Kidney (tissue), 14 donors: ENCODE results near the gene HEY2. TPM values are rescaled to one million over a fixed set of nuclear protein-coding genes. Genes with fewer than 3 reads are reported as not detected.

ENCODE experiments used
- DNase-seq, 5 donors: peaks; one replicate each; pipeline ENCODE4 v3.0.0-alpha.2; 2013 to 2020
- FAIRE-seq: peaks from 2 replicates; lab custom pipeline; 2012; peaks lifted over from hg19 to GRCh38; lab: Jason Lieb, UNC
- H3K27ac ChIP-seq, 2 donors: one replicate each; pipeline ENCODE4 v1.7.0; 2013; ENCODE audit warnings: low read depth in 2 of 2, low read length in 2 of 2, inconsistent platforms in 1 of 2
- H3K27me3 ChIP-seq: one replicate; pipeline ENCODE4 v1.7.1; 2013; ENCODE audit warnings: low read length, inconsistent platforms; ENCODE audit not compliant: control insufficient read depth, insufficient read depth
- H3K36me3 ChIP-seq, 3 donors: one replicate each; pipeline versions ENCODE4 v1.7.0 to v1.7.1; 2013; ENCODE audit warnings: low read length in 3 of 3, control low read depth in 1 of 3, inconsistent platforms in 1 of 3; ENCODE audit not compliant: insufficient read depth in 3 of 3, control insufficient read depth in 2 of 3
- H3K4me1 ChIP-seq, 3 donors: one replicate each; pipeline versions ENCODE4 v1.7.0 to v1.7.1; 2013; ENCODE audit warnings: low read length in 3 of 3, inconsistent platforms in 1 of 3, low read depth in 1 of 3; ENCODE audit not compliant: control insufficient read depth in 2 of 3, insufficient read depth in 2 of 3
- H3K4me3 ChIP-seq, 3 donors: one replicate each; pipeline versions ENCODE4 v1.7.0 to v1.8.1; 2013; ENCODE audit warnings: low read length in 3 of 3, control low read depth in 1 of 3, inconsistent platforms in 1 of 3
- H3K9ac ChIP-seq, 3 donors: one replicate each; pipeline versions ENCODE4 v1.7.0 to v1.7.1; 2013; ENCODE audit warnings: low read length in 3 of 3, control low read depth in 1 of 3, inconsistent platforms in 1 of 3
- H3K9me3 ChIP-seq, 3 donors: one replicate each; pipeline versions ENCODE4 v1.7.0 to v1.7.1; 2013; ENCODE audit warnings: low read length in 3 of 3, control low read depth in 1 of 3, inconsistent platforms in 1 of 3; ENCODE audit not compliant: control insufficient read depth in 2 of 3, insufficient read depth in 1 of 3
- CTCF ChIP-seq: IDR thresholded peaks from 3 replicates; pipeline ENCODE4 v1.5.1; 2012; ENCODE audit warnings: mild to moderate bottlenecking, moderate library complexity, borderline replicate concordance; ENCODE audit not compliant: insufficient read depth; ENCODE audit errors: extremely low read depth
- intact Hi-C: fragments of 100-400 bp; cut with DNase I; formaldehyde crosslinking; loops from one replicate; pipeline ENCODE4 v1.11.1; 2022
- polyA plus RNA-seq: library from polyadenylated mRNA; stranded (reverse); fragments of 350-450 nt; fragmentation: Illumina TruSeq; extraction: RNeasy Lipid Tissue Mini Kit (QIAGEN cat#74804); gene quantifications from one replicate; pipeline ENCODE4 v1.2.3, GENCODE V29; 2014; ENCODE audit warnings: low read depth, low replicate concordance; ENCODE audit not compliant: insufficient read depth
- total RNA-seq: library from RNA; stranded (reverse); fragmentation: NEBNext Ultra II Directional; extraction: Animal tissue kit (Norgen Biotek cat#: 25700); gene quantifications from one replicate; pipeline ENCODE4 v1.2.1, GENCODE V29; 2021
- donor health status: control.
- donor health status: control.
- donor health status: control.
- donor health status: control.
- donor health status: control.
- donor health status: DM: yes; HTN: yes; CAD: no.
- donor health status: Normal renal cell carcinoma (clear cell type).

HEY2 gene
- total and polyA plus RNA-seq, 2 donors from 2014 or later, result 4.2 to 10.7 TPM

- Histone ChIP-seq H3K4me1 (no peaks in the 10 kb centered on the region), H3K27ac (no peak overlapping the region), H3K9me3 (no peaks in the 10 kb centered on the region), H3K36me3 (no peaks in the 10 kb centered on the region), H3K27me3 (peaks cover 10% of the 10 kb centered on the region), H3K9ac (no peak overlapping the region), H3K4me3 (no peak overlapping the region)
- TF ChIP-seq CTCF, result no peak
- intact Hi-C loops, result no loop called here
- FAIRE-seq (no peak), DNase-seq (no peak)
Measured at GRCh38 chr6:125741336-125741735, 8.1 kb upstream of the HEY2 start.

GRCh38 chr6:125742024-125742423, 7.4 kb upstream of the HEY2 start:
- Histone ChIP-seq H3K27ac (no peak overlapping the region), H3K4me1 (no peaks in the 10 kb centered on the region), H3K27me3 (peaks cover 14% of the 10 kb centered on the region), H3K36me3 (no peaks in the 10 kb centered on the region), H3K4me3 (no peak overlapping the region), H3K9me3 (no peaks in the 10 kb centered on the region), H3K9ac (no peak overlapping the region)
- no peak for TF ChIP-seq CTCF
- FAIRE-seq (no peak), DNase-seq (no peak)
- intact Hi-C loops, result no loop called here

- intact Hi-C loops, result no loop called here
- Histone ChIP-seq H3K9me3 (no peaks in the 10 kb centered on the region), H3K9ac (no peak overlapping the region), H3K4me1 (no peaks in the 10 kb centered on the region), H3K27ac (no peak overlapping the region), H3K36me3 (no peaks in the 10 kb centered on the region), H3K4me3 (peak overlapping the region in 2 of 3 donors; percentile 25 to 40), H3K27me3 (peaks cover 14% of the 10 kb centered on the region)
- no peak for DNase-seq
- no peak for TF ChIP-seq CTCF
- FAIRE-seq, result no peak
Measured at GRCh38 chr6:125742464-125743120, 6.8 kb upstream of the HEY2 start.

GRCh38 chr6:125743604-125744003, 5.8 kb upstream of the HEY2 start:
- TF ChIP-seq CTCF, result no peak

More at GRCh38 chr6:125743604-125744003, 5.8 kb upstream of the HEY2 start:
- Histone ChIP-seq H3K4me1 (no peaks in the 10 kb centered on the region), H3K4me3 (no peak overlapping the region), H3K27me3 (peaks cover 14% of the 10 kb centered on the region), H3K9ac (no peak overlapping the region), H3K9me3 (no peaks in the 10 kb centered on the region), H3K27ac (no peak overlapping the region), H3K36me3 (no peaks in the 10 kb centered on the region)
- DNase-seq (no peak), FAIRE-seq (no peak)
- intact Hi-C loops, result no loop called here
